Spinal cord (tissue), 4 donors: ENCODE measurements around the gene KLK2. TPM values are rescaled to one million over a fixed set of nuclear protein-coding genes. Genes with fewer than 3 reads are reported as not detected.

ENCODE experiments used
- polyA plus RNA-seq, 2 donors: library from polyadenylated mRNA; unstranded; fragments of 120-200 nt; gene quantifications; one replicate each; pipeline ENCODE4 v1.2.1, GENCODE V29; 2013; ENCODE audit not compliant: insufficient read length in 2 of 2
- total RNA-seq, 2 donors: library from RNA; depleted of rRNA in 1 of 2; stranded (reverse); fragments of 120-200 nt in 1 of 2; fragments of >200 nt in 1 of 2; gene quantifications; one replicate each; pipeline versions ENCODE4 v1.2.3 to v1.2.4, GENCODE V29; 2013 to 2014

KLK2 gene
- total and polyA plus RNA-seq, 4 donors, result 0.06 to 0.38 (median 0.10) TPM; not detected in 1

Other genes with a start within 250 kb of the KLK2 start
- 10 to 100 TPM; 10.0 to 21.8 TPM for gene SYT3, start 233.6 kb upstream of the KLK2 start, total RNA-seq
- 10 to 100 TPM; 76.9 to 84.1 TPM for gene SYT3, start 233.6 kb upstream of the KLK2 start, polyA plus RNA-seq
- gene C19orf81, start 224.0 kb upstream of the KLK2 start, total RNA-seq, result 1 to 10 TPM; 1.4 to 7.1 TPM
- gene C19orf81, start 224.0 kb upstream of the KLK2 start, polyA plus RNA-seq, result 1 to 10 TPM; 6.1 to 6.2 TPM
- gene SHANK1, start 153.6 kb upstream of the KLK2 start, total RNA-seq, result 10 to 100 TPM in 1 of 2 donors, 1 to 10 TPM in 1; 8.4 to 17.6 TPM
- 100 to 1,000 TPM; 106 to 116 TPM for gene SHANK1, start 153.6 kb upstream of the KLK2 start, polyA plus RNA-seq
- 10 to 100 TPM; 17.0 to 44.7 TPM for gene CLEC11A, start 150.1 kb upstream of the KLK2 start, total RNA-seq
- 10 to 100 TPM; 29.4 to 37.4 TPM for gene CLEC11A, start 150.1 kb upstream of the KLK2 start, polyA plus RNA-seq
- gene GPR32, start 103.0 kb upstream of the KLK2 start, total RNA-seq, result not detected
- under 1 TPM in 1 of 2 donors, not detected in 1; 0.12 TPM for gene GPR32, start 103.0 kb upstream of the KLK2 start, polyA plus RNA-seq
- not detected for gene ACP4, start 83.0 kb upstream of the KLK2 start, total RNA-seq
- gene ACP4, start 83.0 kb upstream of the KLK2 start, polyA plus RNA-seq, result under 1 TPM in 1 of 2 donors, not detected in 1; 0.44 TPM
- 1 to 10 TPM in 1 of 2 donors, under 1 TPM in 1; 0.50 to 1.3 TPM for gene KLK1, start 49.7 kb upstream of the KLK2 start, total RNA-seq
- 1 to 10 TPM in 1 of 2 donors, not detected in 1; 2.0 TPM for gene KLK1, start 49.7 kb upstream of the KLK2 start, polyA plus RNA-seq
- gene KLK15, start 39.9 kb upstream of the KLK2 start, total RNA-seq, result not detected
- not detected for gene KLK15, start 39.9 kb upstream of the KLK2 start, polyA plus RNA-seq
- not detected for gene KLK3, start 18.5 kb upstream of the KLK2 start, total RNA-seq
- not detected for gene KLK3, start 18.5 kb upstream of the KLK2 start, polyA plus RNA-seq
- gene KLK4, start 38.0 kb downstream of the KLK2 start, total RNA-seq, result under 1 TPM in 1 of 2 donors, not detected in 1; 0.59 TPM
- 1 to 10 TPM; 1.6 to 1.9 TPM for gene KLK4, start 38.0 kb downstream of the KLK2 start, polyA plus RNA-seq
- under 1 TPM; 0.44 to 0.79 TPM for gene KLK5, start 79.6 kb downstream of the KLK2 start, total RNA-seq
- 1 to 10 TPM in 1 of 2 donors, under 1 TPM in 1; 0.93 to 2.5 TPM for gene KLK5, start 79.6 kb downstream of the KLK2 start, polyA plus RNA-seq
- 1 to 10 TPM; 5.7 to 9.6 TPM for gene KLK6, start 96.2 kb downstream of the KLK2 start, total RNA-seq
- gene KLK6, start 96.2 kb downstream of the KLK2 start, polyA plus RNA-seq, result 10 to 100 TPM; 15.4 to 16.5 TPM
- under 1 TPM; 0.50 to 0.72 TPM for gene KLK7, start 110.5 kb downstream of the KLK2 start, total RNA-seq
- gene KLK7, start 110.5 kb downstream of the KLK2 start, polyA plus RNA-seq, result under 1 TPM; 0.16 to 0.38 TPM
- 1 to 10 TPM in 1 of 2 donors, not detected in 1; 1.4 TPM for gene KLK8, start 128.2 kb downstream of the KLK2 start, total RNA-seq
- gene KLK8, start 128.2 kb downstream of the KLK2 start, polyA plus RNA-seq, result under 1 TPM in 1 of 2 donors, not detected in 1; 0.71 TPM
- 1 to 10 TPM in 1 of 2 donors, under 1 TPM in 1; 0.72 to 1.6 TPM for gene KLK10, start 146.3 kb downstream of the KLK2 start, total RNA-seq
- gene KLK10, start 146.3 kb downstream of the KLK2 start, polyA plus RNA-seq, result 1 to 10 TPM; 7.3 TPM
- gene KLK11, start 153.2 kb downstream of the KLK2 start, total RNA-seq, result not detected
- gene KLK11, start 153.2 kb downstream of the KLK2 start, polyA plus RNA-seq, result not detected
- not detected for gene KLK12, start 161.6 kb downstream of the KLK2 start, total RNA-seq
- gene KLK12, start 161.6 kb downstream of the KLK2 start, polyA plus RNA-seq, result not detected
- under 1 TPM in 1 of 2 donors, not detected in 1; 0.50 TPM for gene KLK13, start 191.7 kb downstream of the KLK2 start, total RNA-seq
- gene KLK13, start 191.7 kb downstream of the KLK2 start, polyA plus RNA-seq, result 1 to 10 TPM in 1 of 2 donors, under 1 TPM in 1; 0.65 to 1.2 TPM
- gene KLK14, start 209.4 kb downstream of the KLK2 start, total RNA-seq, result under 1 TPM in 1 of 2 donors, not detected in 1; 0.11 TPM
- 1 to 10 TPM; 1.4 to 1.9 TPM for gene KLK14, start 209.4 kb downstream of the KLK2 start, polyA plus RNA-seq
- gene CTU1, start 235.0 kb downstream of the KLK2 start, total RNA-seq, result 1 to 10 TPM; 1.8 to 5.3 TPM
- 1 to 10 TPM; 4.8 to 6.4 TPM for gene CTU1, start 235.0 kb downstream of the KLK2 start, polyA plus RNA-seq